H1 (cell line): ENCODE data around the gene FGD5. TPM values are rescaled to one million over a fixed set of nuclear protein-coding genes. Genes with fewer than 3 reads are reported as not detected.
A peak's percentile ranks its signal among the peaks of the same experiment; 100 is the strongest.

Experiments
- CTCF ChIA-PET: fragments of 300-600 bp; sonication (Branson Sonifier 250); formaldehyde crosslinking; loops from one replicate; lab custom pipeline; 2021; ENCODE audit not compliant: partially characterized antibody; lab: Charles Lee
- POLR2A ChIA-PET: fragments of 300-600 bp; sonication (Branson Sonifier 250); formaldehyde crosslinking; loops from one replicate; lab custom pipeline; 2021; ENCODE audit warnings: inconsistent platforms; ENCODE audit not compliant: partially characterized antibody; lab: Charles Lee
- DNase-seq, 2 experiments: peaks; one replicate each; pipeline versions ENCODE4 v3.0.0 to v3.0.0-alpha.2; 2010 to 2022; ENCODE audit warnings: low spot score in 2 of 2, low read depth in 1 of 2, mixed read lengths in 1 of 2
- FAIRE-seq: peaks from 2 replicates; lab custom pipeline; 2011; peaks lifted over from hg19 to GRCh38; lab: Jason Lieb, UNC
- H2AFZ ChIP-seq: 2 replicates; pipeline ENCODE4 v1.8.1; 2012; ENCODE audit warnings: low read length, inconsistent platforms
- H2AK5ac ChIP-seq: 2 replicates; pipeline ENCODE4 v1.6.1; 2013; ENCODE audit warnings: low read depth, low read length
- H2BK120ac ChIP-seq: replicated peaks from 2 replicates; pipeline ENCODE3; 2013; ENCODE audit warnings: low read depth, low read length, inconsistent platforms
- H2BK12ac ChIP-seq: 2 replicates; pipeline ENCODE4 v1.6.1; 2013; ENCODE audit warnings: low read depth, low read length
- H2BK15ac ChIP-seq: 2 replicates; pipeline ENCODE4 v1.6.1; 2013; ENCODE audit warnings: low read length
- H2BK20ac ChIP-seq: 2 replicates; pipeline ENCODE4 v1.6.1; 2013; ENCODE audit warnings: low read length
- H2BK5ac ChIP-seq: 2 replicates; pipeline ENCODE4 v1.6.1; 2013; ENCODE audit warnings: low read depth, low read length
- H3K14ac ChIP-seq: 2 replicates; pipeline ENCODE4 v1.6.1; 2013; ENCODE audit warnings: inconsistent platforms; ENCODE audit not compliant: insufficient read length
- H3K18ac ChIP-seq: 2 replicates; pipeline ENCODE4 v1.6.1; 2013; ENCODE audit warnings: low read length; ENCODE audit errors: extremely low read depth
- H3K23ac ChIP-seq: 2 replicates; pipeline ENCODE4 v1.6.1; 2013; ENCODE audit warnings: inconsistent platforms; ENCODE audit not compliant: insufficient read length
- H3K23me2 ChIP-seq: 2 replicates; pipeline ENCODE4 v1.6.1; 2013; ENCODE audit warnings: low read depth, low read length
- H3K27ac ChIP-seq: 2 replicates; pipeline ENCODE4 v1.6.1; 2011; ENCODE audit warnings: low read depth, low read length, inconsistent platforms
- H3K27me3 ChIP-seq, 4 experiments: replicated peaks in 1 of 4; 1 replicate in 1 of 4; 2 replicates in 3 of 4; pipeline versions ENCODE4 v1.6.1 to v1.8.1; 2011 to 2013; ENCODE audit warnings: low read length in 3 of 4, mild to moderate bottlenecking in 3 of 4, inconsistent platforms in 2 of 4, mixed read lengths in 2 of 4, moderate library complexity in 1 of 4; ENCODE audit not compliant: control insufficient read depth in 3 of 4, insufficient read depth in 3 of 4; ENCODE audit errors: extremely low read depth in 1 of 4
- H3K36me3 ChIP-seq, 4 experiments: 2 replicates each; pipeline versions ENCODE4 v1.6.1 to v1.8.1; 2011 to 2013; ENCODE audit warnings: mild to moderate bottlenecking in 4 of 4, low read length in 3 of 4, moderate library complexity in 2 of 4, control low read depth in 1 of 4, inconsistent platforms in 1 of 4; ENCODE audit not compliant: insufficient read depth in 4 of 4, control insufficient read depth in 2 of 4
- H3K4ac ChIP-seq: replicated peaks from 2 replicates; pipeline ENCODE3; 2013; ENCODE audit warnings: low read length, low read depth, mixed read lengths, inconsistent platforms; ENCODE audit not compliant: insufficient read length
- H3K4me1 ChIP-seq, 4 experiments: replicated peaks in 1 of 4; 1 replicate in 1 of 4; 2 replicates in 3 of 4; pipeline versions ENCODE4 v1.6.1 to v1.8.1; 2011 to 2013; ENCODE audit warnings: low read length in 3 of 4, inconsistent platforms in 2 of 4, mixed read lengths in 1 of 4; ENCODE audit not compliant: insufficient read depth in 4 of 4, control insufficient read depth in 3 of 4
- H3K4me2 ChIP-seq, 2 experiments: 2 replicates each; pipeline versions ENCODE4 v1.6.1 to v1.8.1; 2011 to 2013; ENCODE audit warnings: low read depth in 2 of 2, low read length in 2 of 2, control low read depth in 1 of 2, inconsistent platforms in 1 of 2, mild to moderate bottlenecking in 1 of 2; ENCODE audit not compliant: insufficient read depth in 1 of 2
- H3K4me3 ChIP-seq, 4 experiments: fragments of 200-600, 300-600 bp in 1 of 4; sonication (generic), shearing (Covaris generic), sonication (Bioruptor Twin) in 1 of 4; 2 replicates each; pipeline versions ENCODE4 v1.5.1 to v1.8.1; 2011 to 2016; ENCODE audit warnings: low read length in 4 of 4, low read depth in 3 of 4, control low read depth in 2 of 4, inconsistent platforms in 2 of 4, mild to moderate bottlenecking in 2 of 4, mixed read lengths in 1 of 4, moderate library complexity in 1 of 4; ENCODE audit not compliant: insufficient read depth in 2 of 4; ENCODE audit errors: extremely low read depth in 1 of 4
- H3K56ac ChIP-seq: replicated peaks from 2 replicates; pipeline ENCODE3; 2013; ENCODE audit warnings: low read depth, mild to moderate bottlenecking, mixed read lengths, low read length, inconsistent platforms; ENCODE audit not compliant: insufficient read length
- H3K79me1 ChIP-seq: 2 replicates; pipeline ENCODE4 v1.6.1; 2013; ENCODE audit warnings: low read depth, low read length, control low read depth
- H3K79me2 ChIP-seq, 2 experiments: 2 replicates each; pipeline versions ENCODE4 v1.6.1 to v1.8.1; 2012 to 2013; ENCODE audit warnings: low read length in 2 of 2, mild to moderate bottlenecking in 2 of 2, inconsistent platforms in 1 of 2; ENCODE audit not compliant: insufficient read depth in 2 of 2, control insufficient read depth in 1 of 2
- H3K9ac ChIP-seq, 4 experiments: replicated peaks in 1 of 4; 1 replicate in 1 of 4; 2 replicates in 3 of 4; pipeline versions ENCODE4 v1.6.1 to v1.8.1; 2011 to 2013; ENCODE audit warnings: low read depth in 3 of 4, low read length in 3 of 4, control low read depth in 2 of 4, mild to moderate bottlenecking in 2 of 4, moderate library complexity in 2 of 4, inconsistent platforms in 1 of 4; ENCODE audit errors: extremely low read depth in 1 of 4
- H3K9me3 ChIP-seq, 2 experiments: 2 replicates each; pipeline versions ENCODE4 v1.6.1 to v1.8.1; 2012 to 2013; ENCODE audit warnings: mild to moderate bottlenecking in 2 of 2, moderate library complexity in 2 of 2, control low read depth in 1 of 2, inconsistent platforms in 1 of 2, low read depth in 1 of 2, low read length in 1 of 2, mixed read lengths in 1 of 2; ENCODE audit not compliant: insufficient read depth in 2 of 2
- H4K20me1 ChIP-seq, 2 experiments: replicated peaks in 1 of 2; 2 replicates each; pipeline versions ENCODE3 to v1.8.1; 2011 to 2013; ENCODE audit warnings: inconsistent platforms in 2 of 2, low read length in 2 of 2, mild to moderate bottlenecking in 1 of 2; ENCODE audit not compliant: insufficient read depth in 2 of 2, control insufficient read depth in 1 of 2
- H4K5ac ChIP-seq: 2 replicates; pipeline ENCODE4 v1.6.1; 2013; ENCODE audit warnings: low read length, low read depth, mixed read lengths, inconsistent platforms; ENCODE audit not compliant: insufficient read length
- H4K8ac ChIP-seq: 2 replicates; pipeline ENCODE4 v1.8.0; 2013; ENCODE audit warnings: mild to moderate bottlenecking, moderate library complexity, low read length, inconsistent platforms; ENCODE audit not compliant: insufficient read depth; ENCODE audit errors: extremely low read depth
- H4K91ac ChIP-seq: replicated peaks from 2 replicates; pipeline ENCODE3; 2013; ENCODE audit warnings: low read length, mixed read lengths, inconsistent platforms; ENCODE audit not compliant: insufficient read length
- CTBP2 ChIP-seq: IDR thresholded peaks from 2 replicates; pipeline ENCODE4 v1.7.0; 2011; ENCODE audit warnings: borderline replicate concordance, mild to moderate bottlenecking, moderate library complexity, mixed read lengths, low read length; ENCODE audit not compliant: insufficient read depth, insufficient read length
- EGR1 ChIP-seq: IDR thresholded peaks from 2 replicates; pipeline ENCODE4 v1.6.1; 2011; ENCODE audit warnings: low read depth, low read length, borderline replicate concordance
- KDM1A ChIP-seq: fragments of 200-600, 300-600 bp; sonication (generic); IDR thresholded peaks from 2 replicates; pipeline ENCODE4 v1.7.1; 2016; ENCODE audit warnings: mild to moderate bottlenecking, low read length, borderline replicate concordance
- NRF1 ChIP-seq: IDR thresholded peaks from 2 replicates; pipeline ENCODE4 v1.6.1; 2011; ENCODE audit warnings: mild to moderate bottlenecking, low read depth, low read length, improper control_type of control experiment
- RBBP5 ChIP-seq: IDR thresholded peaks from 2 replicates; pipeline ENCODE4 v1.7.1; 2012; ENCODE audit warnings: low read depth, mild to moderate bottlenecking, inconsistent platforms, low read length, moderate library complexity, borderline replicate concordance
- RXRA ChIP-seq: IDR thresholded peaks from 2 replicates; pipeline ENCODE4 v1.6.1; 2011; ENCODE audit warnings: low read depth, mild to moderate bottlenecking, low read length, moderate library complexity; ENCODE audit not compliant: insufficient read depth
- TAF1 ChIP-seq: IDR thresholded peaks from 2 replicates; pipeline ENCODE4 v1.6.1; 2011; ENCODE audit warnings: mild to moderate bottlenecking, low read depth, low read length
- TAF7 ChIP-seq: optimal IDR thresholded peaks from 2 replicates; pipeline ENCODE3; 2011; ENCODE audit warnings: low read depth, mild to moderate bottlenecking, inconsistent platforms, low read length, moderate library complexity, borderline replicate concordance
- TEAD4 ChIP-seq: IDR thresholded peaks from 2 replicates; pipeline ENCODE4 v1.6.1; 2012; ENCODE audit warnings: low read depth, low read length, inconsistent platforms, mixed read lengths
- USF2 ChIP-seq: IDR thresholded peaks from 2 replicates; pipeline ENCODE4 v1.6.1; 2011; ENCODE audit warnings: low read length, improper control_type of control experiment
- YY1 ChIP-seq: IDR thresholded peaks from 2 replicates; pipeline ENCODE4 v1.6.1; 2011; ENCODE audit warnings: low read depth, mild to moderate bottlenecking, low read length
- ZNF274 ChIP-seq: IDR thresholded peaks from 2 replicates; pipeline ENCODE4 v1.7.0; 2012; ENCODE audit warnings: low read length, borderline replicate concordance; ENCODE audit errors: extremely low read depth
- WGBS, 2 experiments: shearing (Covaris generic) in 1 of 2; methylation state at CpG; one replicate each; pipeline versions ENCODE4 v1.1.6 to v1.1.7; 2013 to 2015; ENCODE audit warnings: low lambda C conversion rate in 2 of 2, mixed read lengths in 2 of 2, inconsistent platforms in 1 of 2, low coverage in 1 of 2, missing lambda C conversion rate in 1 of 2; ENCODE audit not compliant: insufficient replicate concordance in 2 of 2, insufficient coverage in 1 of 2, insufficient read length in 1 of 2; ENCODE audit errors: extremely low coverage in 1 of 2, missing lambda C conversion rate in 1 of 2; 5-methylcytosine and 5-hydroxymethylcytosine counted together
- polyA plus RNA-seq, 7 experiments: library from polyadenylated mRNA; depleted of rRNA in 3 of 7; stranded (reverse) in 5 of 7; unstranded in 2 of 7; fragments of >200 nt in 5 of 7; fragments of 200-250 nt in 2 of 7; gene quantifications; 1 replicate in 5 of 7; 2 replicates in 1 of 7; 4 replicates in 1 of 7; pipeline versions ENCODE4 v1.2.1 to v1.2.3, GENCODE V29; 2011 to 2013; ENCODE audit warnings: missing spikeins in 2 of 7, mixed read lengths in 2 of 7
- total RNA-seq: library from RNA; stranded (reverse); fragmentation: NEBNext Ultra II Directional; extraction: Animal tissue kit (Norgen Biotek cat#: 25700); gene quantifications from 2 replicates; pipeline ENCODE4 v1.2.1, GENCODE V29; 2021

The FGD5 gene
- total and polyA plus RNA-seq, 2 of the 8 experiments (the other 6 are each of a cell fraction or from before 2014, with no cell fraction given), result 4.7 to 14.3 TPM

- Histone ChIP-seq H2AFZ (no peak overlapping the region), H4K91ac (no peak overlapping the region), H3K4me2 (peak overlapping the region; percentile 1 to 91; a peak in 1 of 4 replicates), H3K23me2 (peaks cover 19% of the 10 kb centered on the region; the same call in 1 of the 2 replicates), H4K20me1 (no peaks in the 10 kb centered on the region), H3K14ac (no peak overlapping the region), H2BK15ac (no peak overlapping the region), H3K4me1 (peaks cover 0 to 6% (median 4%) of the 10 kb centered on the region in 4 experiments; a peak in 4 of 7 replicates), H4K8ac (no peak overlapping the region), H3K56ac (no peak overlapping the region), H2AK5ac (no peak overlapping the region), H3K4me3 (peak overlapping the region in 1 of 4 experiments; percentile 78; a peak in 1 of 8 replicates), H2BK20ac (no peak overlapping the region), H3K79me1 (no peaks in the 10 kb centered on the region), H3K79me2 (no peaks in the 10 kb centered on the region), H3K9ac (no peak overlapping the region), H3K18ac (no peak overlapping the region), H3K23ac (no peak overlapping the region), H2BK12ac (no peak overlapping the region), H3K4ac (no peak overlapping the region), H3K27ac (no peak overlapping the region), H2BK120ac (no peak overlapping the region), H3K9me3 (no peaks in the 10 kb centered on the region), H3K27me3 (peaks cover 7 to 45% (median 37%) of the 10 kb centered on the region in 4 experiments), H2BK5ac (no peak overlapping the region), H4K5ac (no peak overlapping the region), H3K36me3 (no peaks in the 10 kb centered on the region)
- DNase-seq (no peak), FAIRE-seq (no peak)
- WGBS, 2 experiments, result 74% methylated on average over 9 of the region's 9 CpGs; no CpG with 5 or more reads in 1 of the 2 experiments
- ChIA-PET POLR2A (interaction anchor here (1.2 to 1.9 kb wide), 5 partner anchors 11 to 104 kb away, joined by 3 to 5 read pairs (median 3); no protein-coding TSS in a partner anchor), CTCF (interaction anchor here (1.0 to 1.6 kb wide), 4 partner anchors 21 to 31 kb away, joined by 3 to 4 read pairs (median 4); no protein-coding TSS in a partner anchor)
- TF ChIP-seq TEAD4, result no peak
- TF ChIP-seq YY1, result no peak
- no peak for TF ChIP-seq RBBP5
- no peak for TF ChIP-seq USF2
- no peak for TF ChIP-seq KDM1A
- TF ChIP-seq TAF7, result no peak
- no peak for TF ChIP-seq NRF1
- TF ChIP-seq RXRA, result no peak
- TF ChIP-seq ZNF274, result no peak
- no peak for TF ChIP-seq CTBP2
- TF ChIP-seq TAF1, result no peak
- TF ChIP-seq EGR1, result no peak
Observed at GRCh38 chr3:14812196-14812790, 6.5 kb upstream of the FGD5 start.
